Dermis microvascular lymphatic vessel endothelial cell (primary cell): Measurements from ENCODE around the gene SDHD. TPM values are rescaled to one million over a fixed set of nuclear protein-coding genes. Genes with fewer than 3 reads are reported as not detected.
A peak's percentile ranks its signal among the peaks of the same experiment; 100 is the strongest.

Source experiments
- DNase-seq, 2 donors: peaks; one replicate each; pipeline versions ENCODE4 v3.0.0 to v3.0.0-alpha.2; 2010; ENCODE audit warnings: low read depth in 2 of 2
- total RNA-seq: library from RNA; depleted of rRNA; stranded (reverse); fragments of >200 nt; gene quantifications from 2 replicates; pipeline ENCODE4 v1.2.1, GENCODE V29; 2014

Gene SDHD
- total RNA-seq, 1 donor from 2014 or later, result 179 TPM

DNA sequence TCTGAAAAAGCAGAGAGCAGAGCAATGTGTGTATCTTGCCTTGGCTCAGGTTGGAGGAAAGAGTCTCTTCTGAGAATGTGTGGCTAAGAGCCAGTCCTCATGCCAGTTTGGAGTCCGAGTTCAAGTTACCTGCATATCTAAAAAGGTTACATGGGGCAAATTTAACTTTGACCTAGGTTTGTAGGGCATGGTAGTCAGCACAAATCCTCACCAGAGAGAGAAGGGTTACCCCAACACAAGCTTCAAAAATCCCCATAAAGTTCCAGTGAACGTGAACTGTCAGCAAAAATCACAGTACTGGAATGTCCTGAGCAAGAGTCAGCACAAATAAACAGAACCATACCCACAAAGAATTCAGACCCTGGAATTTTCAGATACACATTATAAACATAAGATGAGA is 13.8 kb downstream of the SDHD start:
- no peak for DNase-seq

DNA sequence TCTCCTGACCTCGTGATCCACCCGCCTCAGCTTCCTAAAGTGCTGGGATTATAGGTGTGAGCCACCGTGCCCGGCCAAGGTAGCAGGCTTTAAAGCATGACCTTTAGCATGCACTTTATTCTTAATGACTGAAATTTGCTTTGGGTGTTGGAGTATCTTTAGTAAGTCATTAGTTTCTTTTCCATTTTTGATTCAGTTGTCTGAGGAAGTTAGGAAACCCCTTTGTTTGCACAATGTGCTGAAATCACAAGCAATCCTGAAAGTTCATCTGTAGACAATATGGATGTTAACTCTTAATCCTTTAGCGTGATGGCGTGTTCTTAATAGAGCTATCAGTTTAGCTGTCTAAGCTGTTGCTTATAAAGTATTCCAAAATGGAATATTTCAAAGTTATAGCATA is 16.8 kb downstream of the SDHD start:
- DNase-seq, result no peak

- no peak for DNase-seq
Observed at GRCh38 chr11:112106070-112106469, 19.4 kb downstream of the SDHD start.

GRCh38 chr11:112113539-112114457 is 27.1 kb downstream of the SDHD start:
- DNase-seq, result peak; percentile 58 to 68

DNA sequence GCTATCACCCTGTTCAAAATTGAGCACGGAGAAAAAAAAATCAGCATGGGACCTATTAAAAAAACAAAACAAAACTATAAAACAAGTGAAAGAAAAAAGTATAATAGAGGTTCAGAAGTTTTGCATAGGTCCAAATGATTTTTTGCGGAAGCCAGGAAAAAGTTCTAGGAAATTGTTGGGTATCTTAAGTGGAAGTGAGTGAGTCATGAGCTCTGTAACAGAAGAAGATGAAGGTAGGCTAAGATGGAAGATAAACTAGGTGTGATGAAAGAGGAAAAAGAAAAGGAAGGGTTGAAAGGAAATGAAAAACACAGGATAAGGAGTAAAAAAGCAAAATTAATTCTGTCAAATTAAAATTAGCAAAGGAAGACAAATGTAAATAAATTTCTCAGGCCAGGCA is 27.8 kb downstream of the SDHD start:
- DNase-seq, result no peak

- no peak for DNase-seq
Observed at GRCh38 chr11:112115386-112115785, 28.7 kb downstream of the SDHD start.

GRCh38 chr11:112118176-112118575 is 31.5 kb downstream of the SDHD start:
- no peak for DNase-seq

DNA sequence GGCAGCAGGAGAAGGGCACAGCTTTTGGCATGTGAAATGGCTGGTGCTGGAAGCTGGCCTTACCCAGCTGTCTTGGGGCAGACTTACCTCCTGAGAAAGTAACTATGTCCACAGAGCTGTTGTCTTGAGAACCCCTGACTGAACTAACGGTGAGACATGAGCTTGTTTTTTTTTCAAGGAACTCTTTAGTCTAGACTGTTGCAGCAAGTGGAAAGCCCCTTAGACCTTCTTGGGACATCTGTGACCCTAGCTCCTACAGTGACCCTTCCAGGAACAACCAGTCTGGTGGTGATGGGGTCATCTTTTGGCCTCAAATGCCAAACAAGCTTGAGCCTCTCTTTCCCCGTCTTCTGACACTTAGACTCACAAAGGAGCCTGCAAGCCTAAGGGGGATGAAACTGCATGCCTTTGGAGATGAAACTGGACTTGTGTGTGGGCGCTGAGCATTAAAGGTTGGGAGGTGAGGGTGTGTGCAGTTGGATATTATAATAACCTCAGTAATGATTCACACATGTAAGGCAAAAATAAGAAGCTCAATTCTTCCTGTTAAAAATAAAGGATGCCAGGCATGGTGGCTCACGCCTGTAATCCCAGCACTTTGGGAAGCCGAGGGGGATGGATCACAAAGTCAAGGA is 35.4 kb downstream of the SDHD start:
- DNase-seq, result no peak

GRCh38 chr11:112123129-112123528 is 36.5 kb downstream of the SDHD start:
- no peak for DNase-seq

DNA sequence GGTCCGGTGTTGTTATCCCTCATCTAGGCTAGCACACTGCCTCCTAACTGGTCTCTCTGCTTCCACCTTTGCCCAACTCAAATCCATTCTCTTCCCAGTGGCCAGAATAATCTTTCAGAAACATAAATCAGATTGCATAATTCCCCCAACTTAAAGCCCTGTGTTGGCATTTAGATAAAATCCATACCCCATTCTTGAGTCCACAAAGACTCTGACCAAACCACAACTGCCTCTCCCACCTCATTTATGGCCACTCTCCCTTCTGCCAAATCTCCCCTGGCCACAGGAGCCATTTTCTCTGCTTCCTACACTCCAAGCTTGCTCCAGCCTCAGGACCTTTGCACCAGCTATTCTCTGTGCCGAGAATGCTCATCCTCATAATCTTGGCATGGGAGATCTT is 40.4 kb downstream of the SDHD start:
- DNase-seq, result no peak

DNA sequence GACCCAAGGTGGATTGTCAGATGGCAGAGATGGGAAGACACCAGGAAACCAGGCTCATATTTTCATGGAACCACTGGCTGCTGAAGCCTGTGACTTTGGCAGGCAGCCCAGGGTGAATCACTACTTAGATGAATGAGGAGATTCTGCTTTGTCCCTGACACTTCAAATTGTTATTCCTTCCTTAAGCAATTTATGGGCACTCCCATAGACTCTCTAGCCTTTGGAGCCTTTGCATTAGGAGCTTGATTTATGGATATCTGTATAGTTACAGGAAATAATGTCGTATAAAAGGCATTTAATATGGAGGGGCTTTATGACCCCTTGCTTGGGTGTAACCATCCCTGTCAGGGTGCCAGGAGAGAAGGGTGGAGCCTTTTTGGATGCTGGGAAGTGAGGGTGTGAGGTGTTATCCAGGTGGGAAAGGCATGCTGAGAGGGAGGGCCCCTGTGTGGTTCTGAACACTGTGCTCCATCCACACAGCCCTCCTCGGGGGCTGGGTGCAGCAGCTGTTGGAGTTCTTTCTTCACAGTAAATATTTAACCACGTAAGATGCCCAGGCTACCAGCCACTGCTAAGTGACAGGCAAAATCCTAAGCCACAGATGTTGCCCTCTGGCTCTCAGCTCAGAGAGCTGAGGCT is 41.9 kb downstream of the SDHD start:
- DNase-seq, result peak; percentile 17 to 78

GRCh38 chr11:112129656-112130055 is 43.0 kb downstream of the SDHD start:
- DNase-seq, result no peak

GRCh38 chr11:112132737-112133136 is 46.1 kb downstream of the SDHD start:
- no peak for DNase-seq

DNA sequence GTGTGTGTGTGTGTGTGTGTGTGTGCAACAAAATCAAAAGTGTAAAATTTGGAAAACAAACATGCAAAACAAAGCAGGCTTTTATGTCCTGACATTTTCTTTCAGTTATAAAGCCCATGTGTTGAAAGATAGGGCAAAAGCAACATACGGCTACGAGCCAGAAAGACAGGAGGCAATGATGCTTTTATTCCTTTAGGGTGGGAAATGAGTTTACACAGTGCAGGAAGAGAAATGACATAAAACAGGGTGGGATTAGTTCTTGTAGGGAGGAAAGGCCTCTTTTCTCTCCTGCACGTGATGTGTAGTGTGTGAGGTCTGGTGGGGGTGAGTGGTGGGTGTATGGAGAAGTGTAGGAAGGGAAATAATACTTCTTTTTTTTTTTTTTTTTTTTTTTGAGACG is 47.8 kb downstream of the SDHD start:
- DNase-seq, result no peak

DNA sequence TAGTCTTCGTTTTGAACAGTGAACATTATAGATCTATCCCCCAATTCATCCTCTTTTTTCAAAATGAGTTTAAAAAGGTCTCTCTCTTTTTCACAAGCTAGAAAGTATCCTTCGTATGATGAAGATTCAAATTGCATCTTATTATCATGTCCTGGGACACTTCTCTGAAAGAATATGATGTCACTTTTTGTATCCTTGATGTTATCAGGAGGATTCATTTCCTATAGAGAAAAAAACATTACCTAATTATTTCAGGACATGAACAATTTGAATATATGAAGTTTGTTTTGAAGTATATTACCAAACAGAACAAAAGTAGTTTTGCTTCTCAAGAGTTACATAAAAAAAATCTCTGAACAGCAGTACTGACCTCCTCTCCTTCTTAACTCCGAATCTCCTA is 56.9 kb downstream of the SDHD start:
- no peak for DNase-seq

Other genes starting within 250 kb of the SDHD start
- gene ALG9, start 215.3 kb upstream of the SDHD start, total RNA-seq, result 19.5 and 20.7 TPM in 2 replicates
- 1.3 and 1.4 TPM in 2 replicates for gene FDXACB1, start 207.7 kb upstream of the SDHD start, total RNA-seq
- 4.1 and 5.1 TPM in 2 replicates for gene CFAP68, start 207.3 kb upstream of the SDHD start, total RNA-seq
- gene CRYAB, start 175.1 kb upstream of the SDHD start, total RNA-seq, result 0.13 TPM in 2 replicates
- not detected in 2 replicates for gene HSPB2, start 174.1 kb upstream of the SDHD start, total RNA-seq
- gene C11orf52, start 168.0 kb upstream of the SDHD start, total RNA-seq, result 0.13 and 0.39 TPM in 2 replicates
- 5.7 and 5.9 TPM in 2 replicates for gene DIXDC1, start 149.5 kb upstream of the SDHD start, total RNA-seq
- gene DLAT, start 61.5 kb upstream of the SDHD start, total RNA-seq, result 22.8 and 30.0 TPM in 2 replicates
- gene PIH1D2, start 12.9 kb upstream of the SDHD start, total RNA-seq, result 0.51 and 1.2 TPM in 2 replicates
- gene NKAPD1, start 12.6 kb upstream of the SDHD start, total RNA-seq, result 12.6 and 13.9 TPM in 2 replicates
- gene TIMM8B, start 117 bp upstream of the SDHD start, total RNA-seq, result 69.8 and 111 TPM in 2 replicates
- gene IL18, start 77.2 kb downstream of the SDHD start, total RNA-seq, result not detected in 2 replicates
- not detected in 2 replicates for gene TEX12, start 80.5 kb downstream of the SDHD start, total RNA-seq
- gene BCO2, start 88.6 kb downstream of the SDHD start, total RNA-seq, result 0.13 and 0.63 TPM in 2 replicates
- gene PTS, start 139.6 kb downstream of the SDHD start, total RNA-seq, result 21.0 and 24.8 TPM in 2 replicates
- gene PLET1, start 174.0 kb downstream of the SDHD start, total RNA-seq, result not detected in 2 replicates